LNCaP clone FGC (cell line): ENCODE data around the gene VAV2.

Experiments
- DNase-seq: peaks from one replicate; pipeline ENCODE4 v3.0.0-alpha.2; 2011; ENCODE audit warnings: low read depth
- H3K4me3 ChIP-seq: 2 replicates; pipeline ENCODE4 v1.5.1; 2011; ENCODE audit warnings: mild to moderate bottlenecking, low read depth, low read length, control low read depth
- TF ChIP-seq, protein P1 (sequence below): IDR thresholded peaks from 2 replicates; pipeline ENCODE4 v1.5.1; 2012; ENCODE audit warnings: mild to moderate bottlenecking; ENCODE audit not compliant: control insufficient read depth, insufficient read depth; ENCODE audit errors: extremely low read depth

VAV2 gene

DNA sequence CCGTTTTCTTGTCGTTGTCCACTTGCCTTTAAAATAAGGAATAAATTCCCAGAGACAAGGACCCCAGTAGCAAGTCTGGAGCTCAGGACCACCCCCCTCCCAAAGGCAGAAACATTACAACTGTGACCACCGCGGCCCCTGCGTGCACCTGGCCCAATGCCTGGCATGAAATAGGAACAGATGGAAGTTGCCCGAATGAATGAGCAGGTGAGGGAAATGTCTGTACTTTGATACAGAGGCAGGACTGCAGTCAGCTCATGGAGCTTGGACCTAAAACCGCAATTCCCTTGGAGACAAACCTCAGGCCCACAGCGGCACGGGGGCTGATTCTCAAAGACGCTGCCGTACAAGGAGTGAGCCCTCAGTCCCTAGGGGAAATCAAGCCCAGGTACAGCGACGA lies 198.7 kb downstream of the VAV2 start:
- H3K4me3 ChIP-seq, result no peak overlapping the region
- TF ChIP-seq, protein P1, sequence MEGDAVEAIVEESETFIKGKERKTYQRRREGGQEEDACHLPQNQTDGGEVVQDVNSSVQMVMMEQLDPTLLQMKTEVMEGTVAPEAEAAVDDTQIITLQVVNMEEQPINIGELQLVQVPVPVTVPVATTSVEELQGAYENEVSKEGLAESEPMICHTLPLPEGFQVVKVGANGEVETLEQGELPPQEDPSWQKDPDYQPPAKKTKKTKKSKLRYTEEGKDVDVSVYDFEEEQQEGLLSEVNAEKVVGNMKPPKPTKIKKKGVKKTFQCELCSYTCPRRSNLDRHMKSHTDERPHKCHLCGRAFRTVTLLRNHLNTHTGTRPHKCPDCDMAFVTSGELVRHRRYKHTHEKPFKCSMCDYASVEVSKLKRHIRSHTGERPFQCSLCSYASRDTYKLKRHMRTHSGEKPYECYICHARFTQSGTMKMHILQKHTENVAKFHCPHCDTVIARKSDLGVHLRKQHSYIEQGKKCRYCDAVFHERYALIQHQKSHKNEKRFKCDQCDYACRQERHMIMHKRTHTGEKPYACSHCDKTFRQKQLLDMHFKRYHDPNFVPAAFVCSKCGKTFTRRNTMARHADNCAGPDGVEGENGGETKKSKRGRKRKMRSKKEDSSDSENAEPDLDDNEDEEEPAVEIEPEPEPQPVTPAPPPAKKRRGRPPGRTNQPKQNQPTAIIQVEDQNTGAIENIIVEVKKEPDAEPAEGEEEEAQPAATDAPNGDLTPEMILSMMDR, result no peak
- no peak for DNase-seq

DNA sequence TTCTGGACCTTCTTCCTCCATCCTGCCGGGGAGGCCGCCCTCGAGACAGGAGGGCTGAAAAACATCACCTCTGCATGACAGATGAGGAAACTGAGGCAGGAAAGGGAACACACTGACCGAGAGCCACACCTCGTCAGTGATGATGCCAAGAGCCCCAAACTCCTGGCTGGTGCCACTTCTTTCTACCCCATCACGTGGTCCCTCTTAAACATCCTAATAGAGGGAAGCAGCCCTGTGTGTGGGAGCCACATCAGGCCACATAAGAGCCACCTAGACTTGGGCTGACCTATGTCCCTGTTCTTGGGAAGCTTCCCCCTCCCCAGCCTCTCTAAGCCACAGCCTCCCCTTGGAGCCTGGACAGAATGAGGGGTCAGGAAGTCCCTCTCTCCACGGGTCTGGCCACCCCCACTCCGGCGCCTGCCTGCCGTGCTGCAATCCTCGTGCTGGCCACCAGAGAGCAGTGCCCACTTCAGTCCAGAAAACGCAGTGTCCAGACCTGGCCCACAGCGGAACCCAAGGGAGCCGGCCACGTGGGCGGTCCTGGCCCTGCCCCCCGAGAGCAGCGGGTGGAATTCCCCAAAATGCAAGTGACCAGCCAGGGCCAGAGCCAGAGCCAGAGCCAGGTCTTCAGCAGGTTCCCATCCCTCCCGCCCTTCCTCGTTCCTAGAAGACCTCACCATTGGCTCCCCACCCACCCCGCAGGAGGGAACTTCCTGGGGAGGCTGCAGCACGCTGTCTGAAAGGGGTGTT lies 199.2 kb downstream of the VAV2 start:
- TF ChIP-seq, protein P1, result peak; percentile 93
- no peak for DNase-seq
- no peak overlapping the region for H3K4me3 ChIP-seq

DNA sequence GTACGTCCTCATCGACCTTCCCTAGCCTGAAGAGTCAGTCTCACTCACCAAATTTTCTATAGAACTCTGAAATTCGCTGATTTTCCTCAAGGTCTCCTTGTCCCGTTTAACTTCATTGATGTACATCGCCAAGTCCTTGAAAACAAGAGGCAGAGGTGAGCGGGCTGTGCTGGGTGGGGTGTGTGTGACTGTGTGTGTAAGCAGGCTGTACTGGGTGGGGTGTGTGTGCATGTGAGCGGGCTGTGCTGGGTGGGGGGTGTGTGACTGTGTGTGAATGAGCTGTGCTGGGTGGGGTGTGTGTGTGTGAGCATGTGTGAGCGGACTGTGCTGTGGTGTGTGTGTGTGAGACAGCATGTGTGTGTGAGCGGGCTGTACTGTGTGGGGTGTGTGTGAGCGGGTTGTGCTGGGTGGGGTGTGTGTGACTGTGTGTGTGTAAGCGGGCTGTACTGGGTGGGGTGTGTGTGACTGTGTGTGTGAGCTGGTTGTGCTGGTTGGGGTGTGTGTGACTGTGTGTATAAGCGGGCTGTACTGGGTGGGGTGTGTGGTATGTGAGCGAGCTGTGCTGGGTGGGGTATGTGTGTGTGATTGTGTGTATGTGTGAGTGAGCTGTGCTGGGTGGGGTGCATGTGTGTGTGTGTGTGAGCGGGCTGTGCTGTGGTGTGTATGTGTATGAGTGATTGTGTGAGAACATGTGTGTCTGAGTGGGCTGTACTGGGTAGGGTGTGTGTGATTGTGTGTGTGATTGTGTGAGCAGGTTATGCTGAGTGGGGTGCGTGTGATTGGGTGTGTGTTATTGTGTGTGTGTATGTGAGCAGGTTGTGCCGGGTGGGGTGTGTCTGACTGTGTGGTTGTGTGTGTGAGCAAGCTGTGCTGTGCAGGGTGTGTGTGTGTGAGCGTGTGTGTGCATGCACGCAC lies 200.1 kb downstream of the VAV2 start:
- TF ChIP-seq, protein P1, result no peak
- no peak overlapping the region for H3K4me3 ChIP-seq
- DNase-seq, result no peak

DNA sequence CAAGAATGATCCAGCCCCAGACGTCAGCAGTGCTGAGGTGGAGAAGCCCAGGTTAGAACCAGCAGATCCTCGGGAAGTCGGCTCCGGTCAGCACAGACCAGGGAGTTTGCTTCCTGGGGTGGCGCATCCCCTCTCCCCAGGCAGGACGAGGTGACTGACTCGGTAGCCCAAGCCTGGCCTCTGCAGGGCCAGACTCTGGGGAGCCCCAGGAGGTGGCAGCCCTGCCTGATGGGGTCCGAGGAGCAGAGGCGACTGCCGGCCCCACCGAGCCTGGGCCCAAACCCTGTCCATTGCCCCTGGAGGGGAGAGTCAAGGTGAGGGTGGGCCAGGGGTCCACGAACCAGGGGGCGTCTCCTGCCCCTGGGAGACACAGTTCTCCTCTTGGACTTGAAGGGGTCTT lies 201.1 kb downstream of the VAV2 start:
- no peak for DNase-seq
- H3K4me3 ChIP-seq, result no peak overlapping the region
- TF ChIP-seq, protein P1, result no peak

DNA sequence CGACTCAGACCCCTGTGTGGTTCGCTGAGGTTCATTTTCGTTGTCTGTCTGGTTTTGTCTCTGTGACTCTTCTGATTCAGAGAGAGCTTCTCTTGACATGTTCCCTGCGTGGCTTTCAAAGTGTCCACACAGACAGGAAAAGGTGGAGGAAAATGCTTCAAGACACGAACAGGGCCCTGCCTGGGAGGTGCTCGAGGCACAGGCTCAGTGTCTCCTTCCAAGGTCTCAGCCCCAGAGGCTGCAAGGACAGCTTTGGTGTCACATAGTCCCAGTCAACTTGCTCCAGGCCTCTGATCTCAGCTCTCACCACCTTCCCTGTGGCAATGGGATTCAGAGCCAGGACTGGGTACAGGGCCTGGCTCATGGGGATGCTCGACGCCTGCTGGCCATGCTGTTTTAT lies 202.3 kb downstream of the VAV2 start:
- TF ChIP-seq, protein P1, result no peak
- no peak for DNase-seq
- no peak overlapping the region for H3K4me3 ChIP-seq

DNA sequence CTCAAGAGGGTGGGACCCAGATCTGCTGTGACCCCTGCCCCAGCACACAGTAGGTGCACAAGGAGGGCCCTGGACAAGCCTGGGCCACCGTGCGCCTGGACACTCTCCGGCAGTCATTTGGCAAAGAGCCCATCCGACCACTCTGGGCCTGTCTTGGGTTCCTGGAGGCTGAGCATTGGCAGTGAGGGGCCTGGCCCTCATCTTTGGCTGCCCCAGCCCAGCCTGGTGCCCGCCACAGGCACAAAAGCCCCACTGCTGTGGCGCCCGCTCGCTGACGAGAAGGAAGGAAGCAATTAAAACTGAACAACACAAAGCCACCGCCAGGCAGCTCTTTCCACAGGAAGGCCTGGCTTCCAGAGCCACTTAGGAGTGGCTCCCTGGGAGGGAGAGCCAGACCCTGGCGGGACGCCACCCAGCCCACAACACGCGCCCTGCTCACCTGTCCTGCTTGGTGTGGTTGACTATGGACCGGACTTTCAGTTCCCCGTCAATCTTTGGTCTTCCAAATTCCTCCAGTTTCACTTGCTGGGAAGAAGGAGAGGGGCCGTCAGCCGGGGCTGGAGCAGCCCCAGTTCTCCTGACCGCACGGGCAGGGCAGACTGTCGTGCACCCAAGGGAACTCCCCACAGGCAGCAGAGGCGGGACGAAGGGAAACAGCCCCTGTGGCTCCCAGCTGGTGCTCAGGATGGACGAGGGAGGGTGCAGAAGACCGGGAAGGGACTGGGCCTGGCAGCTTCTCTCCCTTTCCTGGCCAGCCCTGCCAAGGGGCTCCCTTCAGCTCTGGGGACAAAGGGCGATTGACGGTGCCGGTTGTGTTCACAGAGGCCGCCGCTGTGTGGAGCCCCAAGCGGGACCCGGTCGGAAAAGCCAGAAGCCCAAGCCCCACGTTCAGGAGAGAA lies 203.1 kb downstream of the VAV2 start:
- DNase-seq, result no peak
- H3K4me3 ChIP-seq, result no peak overlapping the region
- TF ChIP-seq, protein P1, result no peak
